Stimulated activated CD8-positive, alpha-beta memory T cell treated with anti-CD3 and anti-CD28 coated beads, Interleukin-15, amount 100 ng/mL, for 4 hours (primary cell): ENCODE data around the gene FBXO34.

Source experiments
- DNase-seq, 2 donors: peaks; one replicate each; pipeline ENCODE4 v3.0.0-alpha.2; 2020; ENCODE audit warnings: low read depth in 2 of 2

FBXO34 gene

DNA sequence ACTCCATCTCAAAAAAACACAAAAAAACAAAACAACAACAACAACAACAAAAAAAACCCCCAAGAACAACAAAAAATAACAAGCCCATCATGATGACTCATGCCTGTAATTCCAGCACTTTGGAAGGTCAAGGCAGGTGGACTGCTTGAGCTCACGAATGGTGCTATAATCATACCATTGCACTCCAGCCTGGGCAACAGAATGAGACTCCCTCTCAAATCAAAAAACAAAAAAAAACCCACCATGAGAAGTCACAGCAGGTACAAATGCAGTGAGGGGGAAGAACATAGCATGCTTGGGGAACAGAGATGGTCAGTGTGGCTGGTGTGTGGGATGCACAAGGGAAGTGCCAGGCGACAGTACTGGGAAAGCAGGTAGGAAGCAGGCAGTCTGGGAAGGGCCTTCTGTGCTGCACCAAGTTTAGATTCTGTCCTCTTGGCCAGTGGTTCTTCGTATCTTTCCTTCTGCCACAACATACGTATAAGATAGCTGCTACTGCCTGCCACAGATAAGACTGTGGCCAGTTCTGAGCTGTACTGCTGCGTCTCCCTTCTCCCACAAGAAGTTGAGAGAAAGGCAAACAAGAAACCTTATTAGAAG is 112.4 kb downstream of the FBXO34 start:
- no peak for DNase-seq

DNA sequence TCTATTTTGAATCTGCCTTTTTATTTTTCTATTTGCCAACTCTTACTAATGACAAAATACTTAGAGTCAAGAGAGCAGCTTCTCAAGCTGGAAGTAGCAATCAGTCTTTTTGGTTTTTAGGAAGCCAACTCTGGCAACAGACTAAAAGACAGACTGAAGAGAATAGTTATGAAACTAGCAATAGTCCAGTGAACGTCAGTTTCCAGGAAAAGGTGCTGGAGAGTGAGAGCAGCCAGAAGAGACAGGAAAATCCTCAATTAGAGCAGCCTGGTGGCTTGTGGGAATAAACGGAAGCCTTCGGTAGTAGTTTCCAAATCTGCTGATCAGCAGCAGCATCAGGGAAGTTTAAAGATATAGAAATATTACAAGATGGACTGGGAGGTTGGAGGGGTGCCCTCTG is 113.3 kb downstream of the FBXO34 start:
- no peak for DNase-seq

DNA sequence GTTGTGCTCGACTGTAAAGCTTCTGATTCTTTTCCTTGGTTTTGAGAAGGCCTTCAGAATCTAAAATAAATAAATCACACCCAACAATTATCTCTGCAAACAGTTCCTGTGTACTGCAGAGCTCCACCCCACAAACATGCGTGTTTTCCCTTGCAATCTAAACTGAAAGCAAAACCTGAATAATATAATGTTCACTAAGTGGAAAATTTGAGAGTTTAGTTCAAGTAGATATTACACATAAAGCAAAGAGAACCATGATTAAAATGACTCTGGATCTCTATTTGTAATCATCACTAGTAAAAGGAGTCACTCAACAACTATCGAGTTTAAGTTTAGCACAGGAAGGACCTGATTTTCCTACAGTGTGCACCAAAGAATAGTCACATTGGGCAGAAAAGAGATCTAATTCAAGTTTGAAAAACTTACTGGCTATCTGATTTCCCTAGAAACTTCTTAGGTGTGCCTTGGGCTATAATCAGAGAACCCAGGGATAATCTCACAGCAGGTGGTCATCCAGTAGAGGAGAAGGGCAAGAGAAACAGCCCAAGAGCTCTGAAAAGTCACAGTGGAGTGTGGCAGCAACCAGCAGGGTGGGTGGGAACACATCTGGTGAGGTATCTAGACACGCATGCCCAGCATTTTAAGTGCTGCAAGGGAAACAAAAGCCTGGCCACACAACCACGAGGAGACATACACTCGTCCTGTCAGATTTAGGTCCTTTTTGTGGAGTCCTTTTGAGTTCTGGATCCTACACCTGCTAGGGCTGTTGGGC is 115.0 kb downstream of the FBXO34 start:
- no peak for DNase-seq

DNA sequence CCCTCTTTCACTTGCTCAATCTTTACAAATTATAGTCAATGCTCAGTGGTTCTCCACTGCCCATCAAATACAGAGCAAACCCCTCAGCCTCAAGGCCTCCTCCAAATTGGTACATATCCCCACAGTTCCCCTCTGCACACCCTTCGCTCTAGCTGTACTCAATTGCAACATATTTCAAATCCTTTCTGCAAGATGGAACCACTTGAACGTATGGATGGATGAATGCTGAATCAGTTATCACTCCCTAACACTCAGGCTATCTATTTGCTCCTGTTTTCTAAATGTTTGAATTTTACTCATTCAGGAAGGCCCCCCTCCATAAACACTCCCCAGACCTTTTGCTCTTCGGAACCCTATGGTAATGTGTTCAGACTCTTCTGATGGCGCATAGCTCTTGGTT is 115.9 kb downstream of the FBXO34 start:
- no peak for DNase-seq

DNA sequence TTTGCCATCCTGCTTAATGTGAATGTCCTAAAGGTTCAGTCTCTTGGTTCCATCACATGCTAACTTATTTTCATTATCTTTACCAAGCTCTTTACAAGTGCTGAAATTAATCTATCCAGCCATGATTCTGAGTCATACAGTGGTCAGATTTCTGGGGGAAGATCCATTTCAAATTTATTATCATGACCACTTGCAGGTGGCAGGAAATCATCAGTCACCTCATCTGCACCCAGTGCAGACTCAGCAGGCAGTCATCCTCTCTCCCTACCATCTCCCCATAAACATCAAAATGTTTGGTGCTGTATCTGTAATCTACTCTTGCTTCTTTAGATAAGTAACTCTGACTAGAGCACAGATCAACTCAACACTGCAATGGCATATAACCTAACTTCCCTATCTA is 116.9 kb downstream of the FBXO34 start:
- DNase-seq: no peak

DNA sequence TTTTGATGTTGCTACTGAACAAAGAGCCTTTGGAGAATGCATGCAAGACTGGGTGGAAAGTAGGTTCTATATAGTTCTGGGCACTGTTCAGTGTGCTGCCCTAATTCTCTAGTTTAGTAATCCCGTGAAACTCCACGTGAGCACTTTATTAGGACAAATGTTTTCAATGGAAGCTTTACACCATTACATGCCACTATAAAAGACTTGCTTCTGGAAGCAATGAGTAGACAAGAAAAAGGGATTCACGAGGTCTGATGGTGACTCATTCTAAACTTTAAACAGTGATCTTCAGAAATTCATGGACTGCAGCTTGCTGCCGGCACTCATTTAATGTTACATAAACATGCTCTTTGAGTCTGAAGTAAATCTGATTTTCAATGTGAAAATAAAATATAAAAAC is 118.1 kb downstream of the FBXO34 start:
- no peak for DNase-seq

DNA sequence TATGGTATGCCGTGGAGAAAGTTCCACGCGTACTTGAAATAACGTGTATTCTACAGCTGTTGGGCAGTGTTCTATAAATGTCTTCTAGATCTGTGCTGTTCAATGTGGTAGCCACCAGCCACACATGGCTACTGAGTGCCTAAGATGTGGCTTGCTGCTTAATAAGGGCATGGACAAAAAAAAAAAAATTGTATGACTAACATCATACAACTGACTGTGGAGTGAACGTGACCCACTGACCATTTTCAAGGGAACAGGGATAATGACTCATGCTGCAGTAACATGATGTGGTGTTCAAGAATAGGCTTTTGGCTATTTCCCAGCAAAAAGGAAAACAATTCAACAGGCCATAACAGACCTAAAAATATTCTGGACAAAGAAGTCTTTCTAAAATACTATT is 127.5 kb downstream of the FBXO34 start:
- DNase-seq: no peak

DNA sequence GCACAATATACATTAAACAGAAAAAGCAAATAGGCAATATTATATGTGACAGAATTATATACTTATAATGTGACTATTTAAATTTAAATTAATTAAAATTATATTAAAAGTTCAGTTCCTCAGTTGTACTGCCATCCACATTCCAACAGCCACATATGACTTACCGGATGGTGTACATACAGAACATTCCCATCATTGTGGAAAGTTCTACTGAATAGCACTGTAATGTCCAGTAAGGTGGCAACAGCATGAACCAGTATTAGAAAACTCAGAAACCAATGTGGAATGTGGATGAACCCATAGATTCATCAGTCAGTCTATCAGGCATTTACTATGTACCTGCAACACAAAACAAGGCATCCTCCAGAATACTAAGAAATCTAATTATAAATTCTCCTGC is 128.0 kb downstream of the FBXO34 start:
- no peak for DNase-seq

GRCh38 chr14:55399852-55400251 is 128.6 kb downstream of the FBXO34 start:
- DNase-seq: no peak

GRCh38 chr14:55401751-55402150 is 130.5 kb downstream of the FBXO34 start:
- no peak for DNase-seq
